ENCODE data around the gene NEK6. TPM values are rescaled to one million over a fixed set of nuclear protein-coding genes. Genes with fewer than 3 reads are reported as not detected.
"Not testable (repeated sequence)": the region's sequence is repeated elsewhere in the genome, so short reads cannot be mapped to it uniquely, and the experiment has no call there.

NEK6 gene
- total RNA-seq, 5 donors from 2014 or later (not counting 1 experiment from before 2014, with no cell fraction given) = 5.9 to 12.5 (median 10.4) TPM

DNA sequence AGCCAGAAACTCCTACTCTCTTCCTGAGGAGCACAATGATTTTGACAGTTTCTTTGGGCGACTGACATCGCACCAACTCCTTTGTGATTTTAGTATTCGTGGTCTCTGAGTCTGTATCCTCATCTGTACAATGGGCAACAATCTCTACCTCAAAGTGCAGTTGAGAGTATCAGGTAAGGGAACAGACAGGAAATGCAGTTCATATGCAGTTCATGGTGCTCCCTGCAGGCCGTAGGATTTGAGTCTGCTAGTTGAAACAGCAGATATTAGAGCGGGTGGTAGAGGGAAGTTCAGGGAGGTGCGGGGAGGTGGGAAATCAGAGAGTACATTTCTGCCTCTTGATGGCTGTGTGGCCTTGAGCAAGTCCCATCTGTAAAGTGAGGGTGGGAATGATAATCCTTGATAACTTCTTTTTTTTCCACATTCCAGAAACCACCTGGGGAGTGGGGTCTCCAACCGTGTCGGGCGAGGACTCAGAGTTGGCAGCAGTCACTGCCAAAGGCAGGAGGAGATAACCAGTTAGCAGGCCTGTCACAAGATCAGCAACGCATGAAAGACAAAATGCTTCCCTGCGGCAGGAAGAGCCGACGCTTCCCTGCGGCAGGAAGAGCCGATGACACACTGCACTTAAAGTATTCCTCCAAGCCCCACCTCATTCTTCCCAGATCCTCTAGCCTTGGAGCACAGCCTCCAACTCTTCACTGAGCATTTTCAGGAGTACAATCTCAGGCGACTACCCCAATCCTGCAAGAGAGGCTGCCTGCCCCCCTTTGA is 6.0 kb upstream of the NEK6 start:
- H3K4me3 ChIP-seq (ENCODE audit: control insufficient read depth in 1 of 2, extremely low read depth in 1 of 2, low read length in 1 of 2) = no peak overlapping the region
- ATAC-seq (replicated peaks in 1 of 4) (no peak), DNase-seq (no peak)
- no peaks in the 10 kb centered on the region for H3K9me3 ChIP-seq
- POLR2A ChIA-PET = no interaction called here
- peaks cover 0 to 3% of the 10 kb centered on the region in 2 experiments for H3K27me3 ChIP-seq (replicated peaks in 1 of 2; ENCODE audit: control insufficient read depth in 2 of 2, extremely low read depth in 1 of 2, insufficient read depth in 2 of 2, low read length in 1 of 2)
- H3K36me3 ChIP-seq (ENCODE audit: control insufficient read depth in 2 of 2, extremely low read depth in 1 of 2, insufficient read depth in 1 of 2, low read length in 1 of 2) = no peaks in the 10 kb centered on the region
- WGBS (ENCODE audit: insufficient coverage) = 89% methylated on average over 10 of the region's 16 CpGs
- H3K4me1 ChIP-seq (ENCODE audit: control insufficient read depth in 1 of 2, extremely low read depth in 1 of 2, insufficient read depth in 2 of 2, low read length in 2 of 2) = peaks cover 0 to 3% of the 10 kb centered on the region in 2 experiments
- H3K4me3 Mint-ChIP-seq = no peak overlapping the region
- CTCF ChIA-PET = no interaction called here
- H3K27ac ChIP-seq (ENCODE audit: low read length) = no peak overlapping the region
- H3K36me3 Mint-ChIP-seq = no peaks in the 10 kb centered on the region
- H3K4me1 Mint-ChIP-seq = peaks cover 1 to 17% (median 4%) of the 10 kb centered on the region in 3 donors
- H3K27me3 Mint-ChIP-seq = peaks cover 5 to 9% of the 10 kb centered on the region in 2 donors
- H3K27ac Mint-ChIP-seq = no peak overlapping the region
- no peaks in the 10 kb centered on the region for H3K9me3 Mint-ChIP-seq

DNA sequence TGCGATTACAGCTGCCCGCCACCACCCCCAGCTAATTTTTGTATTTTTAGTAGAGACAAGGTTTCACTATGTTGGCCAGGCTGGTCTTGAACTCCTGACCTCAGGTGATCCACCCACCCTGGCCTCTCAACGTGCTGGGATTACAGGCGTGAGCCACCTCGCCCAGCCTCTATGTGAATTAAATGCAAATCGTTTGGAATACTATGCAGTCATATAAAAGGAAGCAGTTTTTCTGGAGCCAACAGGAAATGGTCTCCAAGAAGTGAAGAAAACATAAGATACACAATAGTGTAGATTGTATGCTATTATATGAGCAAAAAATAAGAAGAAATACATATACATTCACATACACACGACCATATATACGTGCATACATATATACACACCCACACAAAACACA is 4.9 kb upstream of the NEK6 start:
- DNase-seq; ATAC-seq (replicated peaks in 1 of 4); H3K27ac Mint-ChIP-seq; H3K36me3 ChIP-seq (ENCODE audit: control insufficient read depth in 2 of 2, extremely low read depth in 1 of 2, insufficient read depth in 1 of 2, low read length in 1 of 2); H3K9me3 ChIP-seq; H3K4me3 ChIP-seq (ENCODE audit: control insufficient read depth in 1 of 2, extremely low read depth in 1 of 2, low read length in 1 of 2); H3K9me3 Mint-ChIP-seq; H3K27ac ChIP-seq (ENCODE audit: low read length); H3K4me3 Mint-ChIP-seq; H3K36me3 Mint-ChIP-seq; CTCF ChIA-PET; POLR2A ChIA-PET: not testable (repeated sequence)
- no CpG with 5 or more reads among the region's 8 CpGs for WGBS (ENCODE audit: insufficient coverage)
- peaks cover 0 to 11% of the 10 kb centered on the region in 2 experiments for H3K27me3 ChIP-seq (replicated peaks in 1 of 2; ENCODE audit: control insufficient read depth in 2 of 2, extremely low read depth in 1 of 2, insufficient read depth in 2 of 2, low read length in 1 of 2)
- Mint-ChIP-seq H3K4me1 (peaks cover 8 to 22% (median 10%) of the 10 kb centered on the region in 3 donors), H3K27me3 (peaks cover 13 to 17% of the 10 kb centered on the region in 2 donors)
- H3K4me1 ChIP-seq (ENCODE audit: control insufficient read depth in 1 of 2, extremely low read depth in 1 of 2, insufficient read depth in 2 of 2, low read length in 2 of 2) = peaks cover 0 to 11% of the 10 kb centered on the region in 2 experiments

DNA sequence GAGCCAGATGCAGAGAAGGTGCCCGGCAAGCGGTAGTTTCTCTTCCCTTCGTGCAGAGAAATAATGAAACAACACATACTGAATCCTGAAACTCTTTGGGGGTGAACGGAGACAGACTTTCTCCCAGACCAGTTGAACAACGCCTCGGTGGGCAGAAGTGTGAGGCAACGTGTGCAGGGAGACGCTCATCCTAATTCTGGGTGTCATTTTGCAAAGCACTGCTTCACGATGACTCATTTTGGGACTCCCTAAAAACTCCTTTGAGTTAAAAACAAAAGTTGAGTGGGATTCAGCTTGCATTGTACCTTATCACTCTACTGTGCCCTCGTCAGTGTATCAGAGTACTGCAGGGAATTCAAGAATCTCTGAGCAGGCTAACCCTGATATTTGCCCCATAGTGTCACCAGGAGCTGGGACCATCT is 3.5 kb upstream of the NEK6 start:
- Mint-ChIP-seq H3K27me3 (peaks cover 17 to 19% of the 10 kb centered on the region in 2 donors), H3K9me3 (no peaks in the 10 kb centered on the region), H3K4me1 (peaks cover 20 to 32% (median 21%) of the 10 kb centered on the region in 3 donors), H3K36me3 (no peaks in the 10 kb centered on the region), H3K27ac (peak overlapping the region in 1 of 2 donors; percentile 18), H3K4me3 (no peak overlapping the region)
- DNase-seq (no peak), ATAC-seq (replicated peaks in 1 of 4) (no peak)
- Histone ChIP-seq H3K27ac (ENCODE audit: low read length) (no peak overlapping the region), H3K9me3 (no peaks in the 10 kb centered on the region), H3K4me3 (ENCODE audit: control insufficient read depth in 1 of 2, extremely low read depth in 1 of 2, low read length in 1 of 2) (no peak overlapping the region), H3K4me1 (ENCODE audit: control insufficient read depth in 1 of 2, extremely low read depth in 1 of 2, insufficient read depth in 2 of 2, low read length in 2 of 2) (peaks cover 3 to 22% of the 10 kb centered on the region in 2 experiments), H3K27me3 (replicated peaks in 1 of 2; ENCODE audit: control insufficient read depth in 2 of 2, extremely low read depth in 1 of 2, insufficient read depth in 2 of 2, low read length in 1 of 2) (peaks cover 0 to 17% of the 10 kb centered on the region in 2 experiments), H3K36me3 (ENCODE audit: control insufficient read depth in 2 of 2, extremely low read depth in 1 of 2, insufficient read depth in 1 of 2, low read length in 1 of 2) (no peaks in the 10 kb centered on the region)
- ChIA-PET CTCF (no interaction called here), POLR2A (no interaction called here)
- 20% methylated on average over 5 of the region's 10 CpGs for WGBS (ENCODE audit: insufficient coverage)

DNA sequence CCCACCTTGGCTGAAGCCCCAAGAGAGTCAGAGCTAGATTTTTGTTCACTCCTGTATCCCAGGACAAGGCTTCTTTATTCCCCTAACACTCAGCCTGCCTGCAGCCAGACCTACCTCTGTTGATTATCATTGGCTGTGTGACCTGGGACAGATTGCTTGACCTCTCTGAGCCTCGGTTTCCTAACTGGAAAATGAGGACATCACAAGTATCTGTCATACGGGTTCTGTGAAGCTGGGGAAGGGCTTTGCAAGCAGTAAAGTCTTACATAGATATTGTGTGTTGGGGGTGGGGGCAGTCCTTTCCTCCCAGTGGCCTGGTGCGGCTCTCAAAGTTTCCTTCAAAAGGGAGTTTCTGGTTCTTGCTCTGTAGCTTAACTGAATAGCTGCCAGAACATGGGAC is 2.5 kb upstream of the NEK6 start:
- Mint-ChIP-seq H3K9me3 (no peaks in the 10 kb centered on the region), H3K4me3 (no peak overlapping the region), H3K36me3 (no peaks in the 10 kb centered on the region), H3K4me1 (peaks cover 21 to 39% (median 24%) of the 10 kb centered on the region in 3 donors), H3K27ac (no peak overlapping the region), H3K27me3 (peaks cover 17 to 19% of the 10 kb centered on the region in 2 donors)
- POLR2A ChIA-PET = no interaction called here
- no peak overlapping the region for H3K4me3 ChIP-seq (ENCODE audit: control insufficient read depth in 1 of 2, extremely low read depth in 1 of 2, low read length in 1 of 2)
- H3K27ac ChIP-seq (ENCODE audit: low read length) = no peak overlapping the region
- WGBS (ENCODE audit: insufficient coverage) = 65% methylated on average over 2 of the region's 3 CpGs
- no peaks in the 10 kb centered on the region for H3K36me3 ChIP-seq (ENCODE audit: control insufficient read depth in 2 of 2, extremely low read depth in 1 of 2, insufficient read depth in 1 of 2, low read length in 1 of 2)
- H3K4me1 ChIP-seq (ENCODE audit: control insufficient read depth in 1 of 2, extremely low read depth in 1 of 2, insufficient read depth in 2 of 2, low read length in 2 of 2) = peaks cover 3 to 31% of the 10 kb centered on the region in 2 experiments
- peaks cover 0 to 17% of the 10 kb centered on the region in 2 experiments for H3K27me3 ChIP-seq (replicated peaks in 1 of 2; ENCODE audit: control insufficient read depth in 2 of 2, extremely low read depth in 1 of 2, insufficient read depth in 2 of 2, low read length in 1 of 2)
- DNase-seq (no peak), ATAC-seq (replicated peaks in 1 of 4) (no peak)
- H3K9me3 ChIP-seq = no peaks in the 10 kb centered on the region
- CTCF ChIA-PET = no interaction called here

DNA sequence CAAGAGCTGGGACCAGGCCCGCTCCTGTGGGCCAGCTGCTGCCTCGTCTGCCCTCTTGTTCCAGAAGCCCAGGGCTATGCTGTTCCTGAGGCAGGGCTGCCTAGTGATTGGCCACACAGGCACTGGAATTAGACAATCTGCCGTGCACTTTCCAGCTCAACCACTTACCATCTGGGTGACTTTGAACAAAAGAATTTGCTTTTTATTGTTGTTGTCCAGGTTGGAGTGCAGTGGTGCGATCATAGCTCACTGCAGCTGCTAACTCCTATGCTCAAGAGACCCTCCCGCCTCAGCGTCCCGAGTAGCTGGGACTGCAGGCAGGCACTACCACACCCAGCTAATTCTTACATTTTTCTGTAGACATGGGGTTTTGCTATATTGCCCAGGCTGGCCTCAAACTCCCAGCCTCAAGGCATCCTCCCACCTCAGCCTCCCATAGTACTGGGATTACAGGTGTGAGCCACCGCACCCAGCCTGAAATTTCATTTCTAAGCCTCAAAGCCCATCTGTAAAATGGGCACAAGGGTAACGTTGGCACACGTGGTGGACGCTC is 1.2 kb upstream of the NEK6 start:
- Histone ChIP-seq H3K36me3 (ENCODE audit: control insufficient read depth in 2 of 2, extremely low read depth in 1 of 2, insufficient read depth in 1 of 2, low read length in 1 of 2) (no peaks in the 10 kb centered on the region), H3K27me3 (replicated peaks in 1 of 2; ENCODE audit: control insufficient read depth in 2 of 2, extremely low read depth in 1 of 2, insufficient read depth in 2 of 2, low read length in 1 of 2) (peaks cover 0 to 21% of the 10 kb centered on the region in 2 experiments), H3K27ac (ENCODE audit: low read length) (no peak overlapping the region), H3K4me1 (ENCODE audit: control insufficient read depth in 1 of 2, extremely low read depth in 1 of 2, insufficient read depth in 2 of 2, low read length in 2 of 2) (peaks cover 3 to 41% of the 10 kb centered on the region in 2 experiments), H3K4me3 (ENCODE audit: control insufficient read depth in 1 of 2, extremely low read depth in 1 of 2, low read length in 1 of 2) (no peak overlapping the region), H3K9me3 (no peaks in the 10 kb centered on the region)
- ATAC-seq (replicated peaks in 1 of 4) (no peak), DNase-seq (no peak)
- 99% methylated on average over 8 of the region's 11 CpGs for WGBS (ENCODE audit: insufficient coverage)
- Mint-ChIP-seq H3K27me3 (peaks cover 21 to 27% of the 10 kb centered on the region in 2 donors), H3K4me3 (peak overlapping the region; percentile 79 to 91 (median 88)), H3K27ac (peak overlapping the region; percentile 11 to 65), H3K4me1 (peaks cover 21 to 49% (median 31%) of the 10 kb centered on the region in 3 donors), H3K9me3 (no peaks in the 10 kb centered on the region), H3K36me3 (no peaks in the 10 kb centered on the region)
- ChIA-PET POLR2A (no interaction called here), CTCF (no interaction called here)

DNA sequence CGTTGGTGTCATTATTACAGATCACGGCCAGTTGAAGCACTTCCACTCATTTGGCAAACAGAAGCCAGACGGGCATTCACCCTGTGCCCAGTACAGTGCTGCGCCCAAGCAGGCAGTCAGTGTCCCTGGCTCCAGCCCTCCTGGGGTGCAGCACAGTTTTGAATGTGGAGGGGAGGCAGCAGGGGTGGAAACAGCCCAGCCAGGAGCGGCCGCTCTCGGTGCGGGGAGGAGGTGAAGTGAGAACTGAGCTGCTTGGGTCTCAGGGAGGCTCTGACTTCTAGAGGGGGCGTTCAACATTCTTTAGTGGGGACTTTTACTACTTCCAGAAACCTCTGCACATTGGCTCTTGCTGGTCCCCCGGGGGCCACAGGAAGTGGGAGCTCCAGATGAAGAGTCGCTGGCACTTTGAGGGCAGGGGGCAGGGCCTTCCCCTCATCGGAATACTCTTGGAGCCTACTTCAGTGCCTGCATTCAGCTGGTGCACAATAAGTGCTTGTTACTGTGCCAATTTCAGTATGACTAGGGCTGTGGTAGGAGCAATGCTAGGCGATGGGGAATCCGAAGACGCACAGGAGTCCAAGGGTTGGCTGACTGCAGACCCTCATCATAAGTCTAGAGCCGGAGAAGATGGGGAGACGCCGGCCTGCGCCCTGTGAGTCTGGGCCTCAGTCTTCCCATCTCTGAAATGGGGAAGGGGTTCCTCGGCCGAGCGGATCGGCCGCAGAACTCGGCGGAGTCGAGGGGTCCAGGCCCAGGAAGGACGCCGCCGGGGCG is 492 bp upstream of the NEK6 start:
- peaks cover 21 to 27% of the 10 kb centered on the region in 2 donors for H3K27me3 Mint-ChIP-seq
- no peaks in the 10 kb centered on the region for H3K9me3 ChIP-seq
- peak in 1 of 4 experiments; percentile 20 for ATAC-seq (replicated peaks in 1 of 4)

More for the DNA sequence above, 492 bp upstream of the NEK6 start:
- Histone ChIP-seq H3K4me3 (ENCODE audit: control insufficient read depth in 1 of 2, extremely low read depth in 1 of 2, low read length in 1 of 2) (peak overlapping the region; percentile 15 to 45), H3K4me1 (ENCODE audit: control insufficient read depth in 1 of 2, extremely low read depth in 1 of 2, insufficient read depth in 2 of 2, low read length in 2 of 2) (peaks cover 3 to 41% of the 10 kb centered on the region in 2 experiments), H3K36me3 (ENCODE audit: control insufficient read depth in 2 of 2, extremely low read depth in 1 of 2, insufficient read depth in 1 of 2, low read length in 1 of 2) (no peaks in the 10 kb centered on the region), H3K27ac (ENCODE audit: low read length) (no peak overlapping the region), H3K27me3 (replicated peaks in 1 of 2; ENCODE audit: control insufficient read depth in 2 of 2, extremely low read depth in 1 of 2, insufficient read depth in 2 of 2, low read length in 1 of 2) (peaks cover 0 to 21% of the 10 kb centered on the region in 2 experiments)
- WGBS (ENCODE audit: insufficient coverage) = 37% methylated on average over 31 of the region's 31 CpGs
- H3K4me3 Mint-ChIP-seq = peak overlapping the region; percentile 79 to 91 (median 88)
- no peak for DNase-seq
- ChIA-PET CTCF (no interaction called here), POLR2A (no interaction called here)
- H3K27ac Mint-ChIP-seq = peak overlapping the region; percentile 48 to 65
- no peaks in the 10 kb centered on the region for H3K36me3 Mint-ChIP-seq
- peaks cover 21 to 51% (median 34%) of the 10 kb centered on the region in 3 donors for H3K4me1 Mint-ChIP-seq
- H3K9me3 Mint-ChIP-seq = no peaks in the 10 kb centered on the region
